Endothelial cell of umbilical vein (primary cell): ENCODE measurements around the gene PROK1. TPM values are rescaled to one million over a fixed set of nuclear protein-coding genes. Genes with fewer than 3 reads are reported as not detected.

Source experiments
- BruUV-seq: library from RNA; stranded (reverse); fragments of 400-500 nt; replicated peaks from 2 replicates; lab custom pipeline; 2021; lab: Mats Ljungman, UMichigan
- CTCF ChIA-PET: fragments of 300-600, 350-600 bp; sonication (Branson Sonifier 250); formaldehyde crosslinking; loops from one replicate; lab custom pipeline; 2021; ENCODE audit warnings: antibody characterized with exemption, inconsistent platforms; lab: Charles Lee
- POLR2A ChIA-PET: fragments of 300-600, 350-600 bp; sonication (Branson Sonifier 250); formaldehyde crosslinking; loops from one replicate; lab custom pipeline; 2021; ENCODE audit warnings: antibody characterized with exemption, inconsistent platforms; lab: Charles Lee
- DNase-seq: peaks from one replicate; pipeline ENCODE4 v3.0.0-alpha.2; 2011; ENCODE audit warnings: low read depth, low spot score
- FAIRE-seq: peaks from 2 replicates; lab custom pipeline; 2011; peaks lifted over from hg19 to GRCh38; lab: Jason Lieb, UNC
- H2AFZ ChIP-seq: 2 replicates; pipeline ENCODE4 v1.6.0; 2012; ENCODE audit warnings: low read depth, low read length, control low read depth, inconsistent platforms
- H3K27ac ChIP-seq: 2 replicates; pipeline ENCODE4 v1.5.1; 2011; ENCODE audit warnings: low read depth, mild to moderate bottlenecking, control low read depth, low read length, moderate library complexity; ENCODE audit not compliant: insufficient read depth
- H3K27me3 ChIP-seq, 2 experiments: 2 replicates each; pipeline versions ENCODE4 v1.6.0 to v1.6.1; 2011; ENCODE audit warnings: low read length in 2 of 2, mixed read lengths in 1 of 2; ENCODE audit not compliant: control insufficient read depth in 2 of 2, insufficient read depth in 2 of 2
- H3K36me3 ChIP-seq, 2 experiments: 2 replicates in 1 of 2; 3 replicates in 1 of 2; pipeline ENCODE4 v1.5.1; 2011; ENCODE audit warnings: low read length in 2 of 2, mild to moderate bottlenecking in 1 of 2, moderate library complexity in 1 of 2; ENCODE audit not compliant: control insufficient read depth in 2 of 2, insufficient read depth in 2 of 2; ENCODE audit errors: extremely low read depth in 1 of 2
- H3K4me1 ChIP-seq: 3 replicates; pipeline ENCODE4 v1.5.1; 2011; ENCODE audit warnings: mild to moderate bottlenecking, low read length; ENCODE audit not compliant: control insufficient read depth, insufficient read depth; ENCODE audit errors: extremely low read depth
- H3K4me2 ChIP-seq: 2 replicates; pipeline ENCODE4 v1.6.1; 2011; ENCODE audit warnings: low read length, control low read depth, mixed read lengths; ENCODE audit not compliant: insufficient read depth
- H3K4me3 ChIP-seq, 3 experiments: fragments of 200-600 bp in 1 of 3; sonication (generic), shearing (Covaris generic) in 1 of 3; replicated peaks in 1 of 3; 2 replicates each; pipeline ENCODE4 v1.5.1; 2011 to 2016; ENCODE audit warnings: control low read depth in 3 of 3, low read length in 3 of 3, mild to moderate bottlenecking in 2 of 3, inconsistent platforms in 1 of 3, low read depth in 1 of 3, moderate library complexity in 1 of 3; ENCODE audit not compliant: insufficient read depth in 1 of 3
- H3K79me2 ChIP-seq: 2 replicates; pipeline ENCODE4 v1.6.0; 2012; ENCODE audit warnings: low read length, inconsistent platforms; ENCODE audit not compliant: control insufficient read depth, insufficient read depth
- H3K9ac ChIP-seq: replicated peaks from 2 replicates; pipeline ENCODE3; 2011; ENCODE audit warnings: low read length, control low read depth; ENCODE audit not compliant: insufficient read depth; ENCODE audit errors: extremely low read depth
- H3K9me1 ChIP-seq: replicated peaks from 3 replicates; pipeline ENCODE4 v1.6.0; 2011; ENCODE audit warnings: mild to moderate bottlenecking, low read length; ENCODE audit not compliant: control insufficient read depth, insufficient read depth; ENCODE audit errors: extremely low read depth
- H3K9me3 ChIP-seq: replicated peaks from 2 replicates; pipeline ENCODE4 v1.5.1; 2012; ENCODE audit warnings: low read length, inconsistent platforms; ENCODE audit not compliant: control insufficient read depth, insufficient read depth
- H4K20me1 ChIP-seq: replicated peaks from 2 replicates; pipeline ENCODE3; 2011; ENCODE audit warnings: mild to moderate bottlenecking, low read length; ENCODE audit not compliant: control insufficient read depth, insufficient read depth; ENCODE audit errors: extremely low read depth
- CTCF ChIP-seq, 2 donors: IDR thresholded peaks; 1 replicate in 1 of 2; 2 replicates in 1 of 2; pipeline ENCODE4 v1.5.1; 2011; ENCODE audit warnings: low read length in 2 of 2, mild to moderate bottlenecking in 2 of 2, moderate library complexity in 2 of 2, control low read depth in 1 of 2, inconsistent platforms in 1 of 2, low read depth in 1 of 2; ENCODE audit not compliant: insufficient read depth in 1 of 2; ENCODE audit errors: extremely low read depth in 1 of 2
- EZH2 ChIP-seq: IDR thresholded peaks from 2 replicates; pipeline ENCODE4 v1.6.1; 2012; ENCODE audit warnings: borderline replicate concordance, low read depth, mild to moderate bottlenecking, moderate library complexity, low read length, inconsistent platforms; ENCODE audit not compliant: severe bottlenecking
- FOS ChIP-seq: IDR thresholded peaks from 2 replicates; pipeline ENCODE4 v1.6.1; 2011; ENCODE audit warnings: mild to moderate bottlenecking, low read length, moderate library complexity, borderline replicate concordance; ENCODE audit not compliant: insufficient read depth
- GATA2 ChIP-seq: IDR thresholded peaks from 2 replicates; pipeline ENCODE4 v1.7.0; 2011; ENCODE audit warnings: low read depth, mild to moderate bottlenecking, moderate library complexity, mixed read lengths, low read length; ENCODE audit not compliant: insufficient read length, insufficient read depth
- MYC ChIP-seq: IDR thresholded peaks from one replicate; pipeline ENCODE4 v1.6.1; 2011; ENCODE audit warnings: mild to moderate bottlenecking, low read depth, low read length
- POLR2A ChIP-seq: IDR thresholded peaks from 2 replicates; pipeline ENCODE4 v1.6.1; 2012; ENCODE audit warnings: low read depth, mild to moderate bottlenecking, control low read depth, low read length
- POLR2AphosphoS5 ChIP-seq: IDR thresholded peaks from 2 replicates; pipeline ENCODE4 v1.6.1; 2012; ENCODE audit warnings: low read depth, mild to moderate bottlenecking, control low read depth, low read length, moderate library complexity; ENCODE audit not compliant: insufficient read depth
- dilution Hi-C: fragments of 300-500 bp; cut with MboI; formaldehyde crosslinking; loops from one replicate; pipeline ENCODE4 v1.15.0; 2019; ENCODE audit warnings: low sequenced_read_pairs; ENCODE audit not compliant: extremely low pct_ligation_motif_present
- intact Hi-C: fragments of 100-400 bp; cut with micrococcal nuclease; formaldehyde crosslinking; loops from one replicate; pipeline ENCODE4 v1.10.0; 2022
- polyA plus RNA-seq, 4 experiments: library from polyadenylated mRNA; depleted of rRNA in 3 of 4; stranded (reverse) in 3 of 4; unstranded in 1 of 4; fragments of >200 nt; gene quantifications; 2 replicates each; pipeline versions ENCODE4 v1.2.1 to v1.2.3, GENCODE V29; 2011 to 2012; ENCODE audit warnings: missing spikeins in 1 of 4
- total RNA-seq: library from RNA; stranded (reverse); gene quantifications from 2 replicates; pipeline ENCODE4 v1.2.3, GENCODE V29; 2021

The PROK1 gene
- total and polyA plus RNA-seq, 2 donors (not counting 3 experiments of a cell fraction or from before 2014, with no cell fraction given): not detected

- intact Hi-C loops (loop anchor here (5.0 kb wide), 1 partner anchor 126 kb away; the partner anchor contains the start of gene RBM15), dilution Hi-C loops (no loop called here)
- H2AFZ ChIP-seq: no peak overlapping the region
- no peak for DNase-seq
- TF ChIP-seq POLR2A: no peak
- no peak for TF ChIP-seq MYC
- TF ChIP-seq POLR2AphosphoS5: no peak
- no peak for TF ChIP-seq CTCF (IDR thresholded peaks at IDR 0.05; ENCODE audit: extremely low read depth in 1 of 2, insufficient read depth in 1 of 2, low read depth in 1 of 2, low read length in 2 of 2)
- no peak for TF ChIP-seq EZH2
- no peak for TF ChIP-seq GATA2
- no peak for TF ChIP-seq FOS
- H3K4me1 ChIP-seq: no peaks in the 10 kb centered on the region
- no TSS peak for BruUV-seq
- H3K36me3 ChIP-seq: no peaks in the 10 kb centered on the region
- no peaks in the 10 kb centered on the region for H3K9me1 ChIP-seq
- H3K9ac ChIP-seq: no peak overlapping the region
- POLR2A ChIA-PET: no interaction called here
- H4K20me1 ChIP-seq: no peaks in the 10 kb centered on the region
- no peak overlapping the region for H3K4me3 ChIP-seq
- H3K27me3 ChIP-seq: peaks cover 0 to 1% of the 10 kb centered on the region in 2 experiments
- CTCF ChIA-PET: interaction anchor here (1.0 to 7.2 kb wide), 7 partner anchors 10 to 266 kb away, joined by 3 to 78 read pairs (median 6); no protein-coding TSS in a partner anchor
- H3K4me2 ChIP-seq: no peak overlapping the region
- no peaks in the 10 kb centered on the region for H3K9me3 ChIP-seq
- H3K79me2 ChIP-seq: no peaks in the 10 kb centered on the region
- FAIRE-seq: no peak
- H3K27ac ChIP-seq: no peak overlapping the region
Observed at GRCh38 chr1:110463725-110464124, 12.8 kb downstream of the PROK1 start.
